Lung (tissue), 12 donors: ENCODE data around the gene APBB2. TPM values are rescaled to one million over a fixed set of nuclear protein-coding genes. Genes with fewer than 3 reads are reported as not detected.

Experiments used
- ATAC-seq: fragments of 200-7000 bp; cut with Tn5 transposase; one replicate; pipeline ENCODE4 v1.9.1; 2020; ENCODE audit warnings: moderate number of reproducible peaks; ENCODE audit not compliant: insufficient read depth, low FRiP score
- DNase-seq, 3 donors: peaks; one replicate each; pipeline ENCODE4 v3.0.0-alpha.2; 2013 to 2017
- H3K27ac ChIP-seq, 2 donors: one replicate each; pipeline ENCODE4 v1.5.1; 2013; ENCODE audit warnings: mild to moderate bottlenecking in 2 of 2, moderate library complexity in 2 of 2, control low read depth in 1 of 2, inconsistent platforms in 1 of 2, low read depth in 1 of 2, low read length in 1 of 2
- H3K27me3 ChIP-seq, 3 donors: one replicate each; pipeline ENCODE4 v1.5.1; 2013; ENCODE audit warnings: low read length in 2 of 3; ENCODE audit not compliant: control insufficient read depth in 3 of 3, insufficient read depth in 3 of 3
- H3K36me3 ChIP-seq, 4 donors: one replicate each; pipeline ENCODE4 v1.5.1; 2013; ENCODE audit warnings: low read length in 4 of 4, mild to moderate bottlenecking in 1 of 4, moderate library complexity in 1 of 4; ENCODE audit not compliant: control insufficient read depth in 4 of 4, insufficient read depth in 4 of 4
- H3K4me1 ChIP-seq, 5 donors: one replicate each; pipeline ENCODE4 v1.5.1; 2013; ENCODE audit warnings: low read length in 5 of 5, mild to moderate bottlenecking in 2 of 5, moderate library complexity in 1 of 5; ENCODE audit not compliant: control insufficient read depth in 5 of 5, insufficient read depth in 5 of 5
- H3K4me3 ChIP-seq: one replicate; pipeline ENCODE4 v1.5.1; 2013; ENCODE audit warnings: mild to moderate bottlenecking, control low read depth, moderate library complexity
- H3K9ac ChIP-seq, 2 donors: one replicate each; pipeline ENCODE4 v1.5.1; 2013; ENCODE audit warnings: low read length in 2 of 2, control low read depth in 1 of 2; ENCODE audit not compliant: insufficient read depth in 1 of 2
- H3K9me3 ChIP-seq, 4 donors: one replicate each; pipeline ENCODE4 v1.5.1; 2013; ENCODE audit warnings: low read length in 3 of 4, mild to moderate bottlenecking in 1 of 4, moderate library complexity in 1 of 4; ENCODE audit not compliant: control insufficient read depth in 4 of 4, insufficient read depth in 3 of 4
- WGBS, 2 donors: extraction: QIAGEN DNeasy Blood & Tissue Kit; methylation state at CpG; one replicate each; pipeline ENCODE4 v1.1.7; 2013; 5-methylcytosine and 5-hydroxymethylcytosine counted together
- polyA plus RNA-seq, 2 donors: library from polyadenylated mRNA; stranded (reverse); fragments of 200-250 nt; gene quantifications; one replicate each; pipeline ENCODE4 v1.2.1, GENCODE V29; 2013
- total RNA-seq, 2 donors: library from RNA; depleted of rRNA in 1 of 2; stranded (reverse); fragments of >200 nt in 1 of 2; gene quantifications; one replicate each; pipeline ENCODE4 v1.2.1, GENCODE V29; 2014 to 2021
- TF ChIP-seq, protein P1 (sequence below): IDR thresholded peaks from 2 replicates; pipeline ENCODE4 v1.5.1; 2012; ENCODE audit warnings: mild to moderate bottlenecking; ENCODE audit errors: control extremely low read depth, extremely low read depth
- donor health status: control.
- donor health status: control.
- donor health status: Bipolar disorder and iron deficiency.
- donor health status: healthy.
- donor health status: DM: yes; HTN: yes; CAD: no.

APBB2 gene
- total and polyA plus RNA-seq, 4 donors: 13.3 to 99.0 (median 40.4) TPM

- 69 to 74% methylated on average over 5 of the region's 5 CpGs for WGBS, 2 donors
- Histone ChIP-seq H3K36me3 (no peaks in the 10 kb centered on the region), H3K27me3 (no peaks in the 10 kb centered on the region), H3K9me3 (no peaks in the 10 kb centered on the region), H3K9ac (no peak overlapping the region), H3K4me1 (peaks cover 0 to 33% (median 3%) of the 10 kb centered on the region in 5 donors), H3K27ac (no peak overlapping the region), H3K4me3 (no peak overlapping the region)
- TF ChIP-seq, protein P1, sequence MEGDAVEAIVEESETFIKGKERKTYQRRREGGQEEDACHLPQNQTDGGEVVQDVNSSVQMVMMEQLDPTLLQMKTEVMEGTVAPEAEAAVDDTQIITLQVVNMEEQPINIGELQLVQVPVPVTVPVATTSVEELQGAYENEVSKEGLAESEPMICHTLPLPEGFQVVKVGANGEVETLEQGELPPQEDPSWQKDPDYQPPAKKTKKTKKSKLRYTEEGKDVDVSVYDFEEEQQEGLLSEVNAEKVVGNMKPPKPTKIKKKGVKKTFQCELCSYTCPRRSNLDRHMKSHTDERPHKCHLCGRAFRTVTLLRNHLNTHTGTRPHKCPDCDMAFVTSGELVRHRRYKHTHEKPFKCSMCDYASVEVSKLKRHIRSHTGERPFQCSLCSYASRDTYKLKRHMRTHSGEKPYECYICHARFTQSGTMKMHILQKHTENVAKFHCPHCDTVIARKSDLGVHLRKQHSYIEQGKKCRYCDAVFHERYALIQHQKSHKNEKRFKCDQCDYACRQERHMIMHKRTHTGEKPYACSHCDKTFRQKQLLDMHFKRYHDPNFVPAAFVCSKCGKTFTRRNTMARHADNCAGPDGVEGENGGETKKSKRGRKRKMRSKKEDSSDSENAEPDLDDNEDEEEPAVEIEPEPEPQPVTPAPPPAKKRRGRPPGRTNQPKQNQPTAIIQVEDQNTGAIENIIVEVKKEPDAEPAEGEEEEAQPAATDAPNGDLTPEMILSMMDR: no peak
- DNase-seq (peak in 1 of 3 donors; percentile 18), ATAC-seq (no peak)
Observed at GRCh38 chr4:41098093-41099048, 116.0 kb downstream of the APBB2 start.

- Histone ChIP-seq H3K4me1 (peaks cover under 1 to 20% (median 4%) of the 10 kb centered on the region in 5 donors), H3K27ac (no peak overlapping the region), H3K4me3 (no peak overlapping the region), H3K9ac (no peak overlapping the region), H3K36me3 (no peaks in the 10 kb centered on the region), H3K9me3 (no peaks in the 10 kb centered on the region), H3K27me3 (no peaks in the 10 kb centered on the region)
- no peak for DNase-seq
- TF ChIP-seq, protein P1: no peak
- no peak for ATAC-seq
- WGBS, 2 donors: 81 to 90% methylated on average over 4 of the region's 4 CpGs
Observed at GRCh38 chr4:41095973-41096372, 118.4 kb downstream of the APBB2 start.

DNA sequence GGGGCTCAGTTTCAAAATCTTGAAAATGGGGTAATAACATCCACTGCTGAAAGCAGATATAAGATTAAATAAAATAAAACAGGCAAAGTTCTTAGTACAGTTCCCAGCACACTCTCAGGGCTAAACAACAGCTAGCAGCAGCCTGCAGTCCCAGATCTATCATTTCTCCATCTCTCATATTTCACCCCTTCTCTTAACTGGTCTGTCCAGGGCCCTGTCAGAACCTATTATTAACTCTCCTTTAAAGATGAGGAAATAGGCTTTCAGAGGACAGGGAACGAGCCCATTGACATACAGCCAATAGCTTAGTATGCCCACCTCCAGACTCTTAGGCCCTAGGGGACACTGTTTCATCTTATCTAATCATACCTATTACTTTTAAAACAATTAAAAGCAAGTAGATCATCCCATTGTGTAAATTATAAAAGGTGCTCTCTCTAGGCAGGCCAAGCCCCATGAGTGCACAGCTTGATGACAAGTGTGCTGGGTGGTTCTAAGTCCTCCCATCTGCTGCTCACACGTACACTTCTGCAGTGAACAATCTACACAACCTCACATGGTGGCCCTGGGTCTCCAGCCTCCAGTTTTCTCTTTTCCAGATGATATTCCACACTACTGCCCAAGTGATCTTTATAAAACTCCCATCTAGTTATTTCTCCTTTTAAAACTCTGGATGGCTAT, 119.0 kb downstream of the APBB2 start:
- H3K27ac ChIP-seq: no peak overlapping the region
- WGBS, 2 donors: 87 to 90% methylated on average over 2 of the region's 2 CpGs

More for the DNA sequence above, 119.0 kb downstream of the APBB2 start:
- Histone ChIP-seq H3K9ac (no peak overlapping the region), H3K27me3 (no peaks in the 10 kb centered on the region), H3K4me3 (no peak overlapping the region), H3K4me1 (peaks cover 3 to 14% (median 4%) of the 10 kb centered on the region in 5 donors), H3K9me3 (no peaks in the 10 kb centered on the region), H3K36me3 (no peaks in the 10 kb centered on the region)
- no peak for DNase-seq
- TF ChIP-seq, protein P1: no peak
- no peak for ATAC-seq
